HEK293 (cell line): ENCODE results near the gene BEND7.

ENCODE experiments used
- CTCF ChIA-PET: fragments of 350-600 bp; formaldehyde crosslinking; extraction: SDS; loops from one replicate; lab custom pipeline; 2021; ENCODE audit warnings: antibody characterized with exemption; lab: Yijun Ruan, JAX
- POLR2A ChIA-PET: fragments of 300-600 bp; formaldehyde crosslinking; extraction: SDS; loops from one replicate; lab custom pipeline; 2020; ENCODE audit warnings: antibody characterized with exemption, inconsistent platforms; lab: Yijun Ruan, JAX
- H3K27ac ChIP-seq: fragments of 200-500 bp; sonication (Bioruptor generic); 2 replicates; pipeline ENCODE4 v1.5.1; 2014; ENCODE audit warnings: low read depth, low read length, control low read depth, inconsistent platforms; ENCODE audit errors: extremely low read depth
- H3K36me3 ChIP-seq, 2 experiments: fragments of 200-500 bp in 1 of 2; sonication (Bioruptor generic) in 1 of 2; 1 replicate in 1 of 2; 2 replicates in 1 of 2; pipeline ENCODE4 v1.5.1; 2014 to 2017; ENCODE audit warnings: inconsistent platforms in 2 of 2, low read length in 2 of 2; ENCODE audit not compliant: control insufficient read depth in 2 of 2, insufficient read depth in 1 of 2
- H3K4me1 ChIP-seq: fragments of 200-500 bp; sonication (Bioruptor generic); 2 replicates; pipeline ENCODE4 v1.5.1; 2014; ENCODE audit warnings: mild to moderate bottlenecking, low read length, inconsistent platforms; ENCODE audit not compliant: control insufficient read depth, insufficient read depth
- H3K4me3 ChIP-seq: 2 replicates; pipeline ENCODE4 v1.5.1; 2011; ENCODE audit warnings: low read depth, mild to moderate bottlenecking, control low read depth, low read length, moderate library complexity
- H3K9me3 ChIP-seq: fragments of 200-500 bp; sonication (Bioruptor generic); 2 replicates; pipeline ENCODE4 v1.5.1; 2014; ENCODE audit warnings: low read depth, low read length, inconsistent platforms; ENCODE audit not compliant: control insufficient read depth, insufficient read depth
- KLF16 ChIP-seq: fragments of 450-650 bp; formaldehyde crosslinking; IDR thresholded peaks from 2 replicates; pipeline ENCODE4 v1.5.1; 2017; ENCODE audit warnings: missing biosample characterization, missing genetic modification characterization
- MEIS1 ChIP-seq: sonication (generic); formaldehyde crosslinking; IDR thresholded peaks from 2 replicates; pipeline ENCODE4 v1.8.1; 2022; ENCODE audit warnings: missing genetic modification reagents, mild to moderate bottlenecking, borderline replicate concordance
- OSR2 ChIP-seq: fragments of 450-650 bp; formaldehyde crosslinking; IDR thresholded peaks from 2 replicates; pipeline ENCODE4 v1.5.1; 2016; ENCODE audit warnings: missing biosample characterization, missing genetic modification characterization
- PRDM1 ChIP-seq: fragments of 450-650 bp; formaldehyde crosslinking; IDR thresholded peaks from 2 replicates; pipeline ENCODE4; 2016; ENCODE audit warnings: missing biosample characterization, missing genetic modification characterization
- ZBTB17 ChIP-seq: fragments of 450-650 bp; formaldehyde crosslinking; IDR thresholded peaks from 2 replicates; pipeline ENCODE4 v1.5.1; 2016; ENCODE audit warnings: missing biosample characterization, missing genetic modification characterization
- ZFP41 ChIP-seq: fragments of 450-650 bp; formaldehyde crosslinking; IDR thresholded peaks from 2 replicates; pipeline ENCODE4 v1.5.1; 2016; ENCODE audit warnings: missing biosample characterization, missing genetic modification characterization, borderline replicate concordance
- ZNF169 ChIP-seq: fragments of 450-650 bp; formaldehyde crosslinking; IDR thresholded peaks from 2 replicates; pipeline ENCODE4 v1.5.1; 2016; ENCODE audit warnings: missing biosample characterization, missing genetic modification characterization
- ZNF202 ChIP-seq: fragments of 450-650 bp; formaldehyde crosslinking; IDR thresholded peaks from 2 replicates; pipeline ENCODE4 v1.5.1; 2016; ENCODE audit warnings: missing biosample characterization, missing genetic modification characterization, borderline replicate concordance
- ZNF341 ChIP-seq: fragments of 450-650 bp; formaldehyde crosslinking; IDR thresholded peaks from 2 replicates; pipeline ENCODE4; 2016; ENCODE audit warnings: low read depth, missing biosample characterization, missing genetic modification characterization
- ZNF549 ChIP-seq: fragments of 450-650 bp; IDR thresholded peaks from 2 replicates; pipeline ENCODE4 v1.5.1; 2018; ENCODE audit warnings: missing biosample characterization, missing genetic modification characterization, mild to moderate bottlenecking, inconsistent platforms, moderate library complexity
- ZNF596 ChIP-seq: fragments of 450-650 bp; IDR thresholded peaks from 2 replicates; pipeline ENCODE4 v1.5.0; 2018; ENCODE audit warnings: missing biosample characterization, mild to moderate bottlenecking, missing genetic modification characterization, moderate library complexity
- ZNF747 ChIP-seq: fragments of 450-650 bp; formaldehyde crosslinking; IDR thresholded peaks from 2 replicates; pipeline ENCODE4 v1.5.1; 2016; ENCODE audit warnings: missing biosample characterization, missing genetic modification characterization
- ZNF830 ChIP-seq: fragments of 450-650 bp; IDR thresholded peaks from 2 replicates; pipeline ENCODE4 v1.5.0; 2018; ENCODE audit warnings: missing biosample characterization, missing genetic modification characterization, low read depth, mild to moderate bottlenecking, moderate library complexity
- TF ChIP-seq, protein P1 (sequence below): fragments of 450-650 bp; formaldehyde crosslinking; conservative IDR thresholded peaks from 2 replicates; pipeline ENCODE4 v1.5.1; 2016; ENCODE audit warnings: low read depth, missing biosample characterization, missing genetic modification characterization
- TF ChIP-seq, protein P2 (sequence below): fragments of 450-650 bp; formaldehyde crosslinking; IDR thresholded peaks from 2 replicates; pipeline ENCODE4 v1.5.1; 2016; ENCODE audit warnings: missing biosample characterization, missing genetic modification characterization
- TF ChIP-seq, protein P3 (sequence below): fragments of 450-650 bp; formaldehyde crosslinking; IDR thresholded peaks from 2 replicates; pipeline ENCODE4 v1.5.1; 2016; ENCODE audit warnings: missing biosample characterization, missing genetic modification characterization
- TF ChIP-seq, protein P4 (sequence below): fragments of 450-650 bp; formaldehyde crosslinking; IDR thresholded peaks from 2 replicates; pipeline ENCODE4 v1.5.1; 2016; ENCODE audit warnings: missing biosample characterization, missing genetic modification characterization
- TF ChIP-seq, protein P5 (sequence below): fragments of 450-650 bp; formaldehyde crosslinking; IDR thresholded peaks from 2 replicates; pipeline ENCODE4 v1.5.1; 2017; ENCODE audit warnings: missing biosample characterization, missing genetic modification characterization

BEND7 gene

DNA sequence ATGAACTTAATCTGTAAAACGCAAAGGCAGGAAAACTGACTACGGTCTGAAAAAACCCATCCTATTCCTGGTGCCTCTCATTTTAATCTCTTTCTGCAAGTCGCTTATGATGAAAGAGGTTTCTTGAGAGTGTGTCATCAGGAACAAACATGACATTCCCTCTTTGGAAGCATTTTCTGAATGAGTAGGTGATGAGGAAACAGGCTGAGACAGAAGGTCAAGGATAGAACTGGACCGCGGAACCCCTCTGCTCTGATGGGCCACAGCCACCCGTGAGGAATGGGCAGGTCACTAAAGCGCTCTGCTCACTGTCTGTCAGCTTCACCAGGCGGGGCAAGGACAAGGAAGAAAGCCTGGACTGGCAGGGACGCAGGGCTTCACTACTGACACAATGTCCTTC, 28.6 kb downstream of the BEND7 start:
- Histone ChIP-seq H3K4me1 (peaks cover 9% of the 10 kb centered on the region), H3K9me3 (no peaks in the 10 kb centered on the region), H3K36me3 (peaks cover 3 to 27% of the 10 kb centered on the region in 2 experiments), H3K4me3 (no peak overlapping the region), H3K27ac (no peak overlapping the region)
- ChIA-PET CTCF (interaction anchor here (0.6 kb wide), 1 partner anchor 20 kb away, joined by 4 read pairs; no protein-coding TSS in a partner anchor), POLR2A (no interaction called here)
- TF ChIP-seq ZNF549 (tag by site-specific recombination) (no peak), ZNF202 (tag by site-specific recombination) (no peak), OSR2 (tag by site-specific recombination) (no peak), KLF16 (tag by site-specific recombination) (no peak), ZNF596 (no peak), ZNF341 (no peak), ZFP41 (tag by site-specific recombination) (no peak), ZNF747 (tag by site-specific recombination) (no peak), MEIS1 (no peak), PRDM1 (tag by site-specific recombination) (no peak), ZNF169 (tag by site-specific recombination) (no peak), ZBTB17 (no peak), ZNF830 (tag by site-specific recombination) (no peak)
- TF ChIP-seq, protein P1, sequence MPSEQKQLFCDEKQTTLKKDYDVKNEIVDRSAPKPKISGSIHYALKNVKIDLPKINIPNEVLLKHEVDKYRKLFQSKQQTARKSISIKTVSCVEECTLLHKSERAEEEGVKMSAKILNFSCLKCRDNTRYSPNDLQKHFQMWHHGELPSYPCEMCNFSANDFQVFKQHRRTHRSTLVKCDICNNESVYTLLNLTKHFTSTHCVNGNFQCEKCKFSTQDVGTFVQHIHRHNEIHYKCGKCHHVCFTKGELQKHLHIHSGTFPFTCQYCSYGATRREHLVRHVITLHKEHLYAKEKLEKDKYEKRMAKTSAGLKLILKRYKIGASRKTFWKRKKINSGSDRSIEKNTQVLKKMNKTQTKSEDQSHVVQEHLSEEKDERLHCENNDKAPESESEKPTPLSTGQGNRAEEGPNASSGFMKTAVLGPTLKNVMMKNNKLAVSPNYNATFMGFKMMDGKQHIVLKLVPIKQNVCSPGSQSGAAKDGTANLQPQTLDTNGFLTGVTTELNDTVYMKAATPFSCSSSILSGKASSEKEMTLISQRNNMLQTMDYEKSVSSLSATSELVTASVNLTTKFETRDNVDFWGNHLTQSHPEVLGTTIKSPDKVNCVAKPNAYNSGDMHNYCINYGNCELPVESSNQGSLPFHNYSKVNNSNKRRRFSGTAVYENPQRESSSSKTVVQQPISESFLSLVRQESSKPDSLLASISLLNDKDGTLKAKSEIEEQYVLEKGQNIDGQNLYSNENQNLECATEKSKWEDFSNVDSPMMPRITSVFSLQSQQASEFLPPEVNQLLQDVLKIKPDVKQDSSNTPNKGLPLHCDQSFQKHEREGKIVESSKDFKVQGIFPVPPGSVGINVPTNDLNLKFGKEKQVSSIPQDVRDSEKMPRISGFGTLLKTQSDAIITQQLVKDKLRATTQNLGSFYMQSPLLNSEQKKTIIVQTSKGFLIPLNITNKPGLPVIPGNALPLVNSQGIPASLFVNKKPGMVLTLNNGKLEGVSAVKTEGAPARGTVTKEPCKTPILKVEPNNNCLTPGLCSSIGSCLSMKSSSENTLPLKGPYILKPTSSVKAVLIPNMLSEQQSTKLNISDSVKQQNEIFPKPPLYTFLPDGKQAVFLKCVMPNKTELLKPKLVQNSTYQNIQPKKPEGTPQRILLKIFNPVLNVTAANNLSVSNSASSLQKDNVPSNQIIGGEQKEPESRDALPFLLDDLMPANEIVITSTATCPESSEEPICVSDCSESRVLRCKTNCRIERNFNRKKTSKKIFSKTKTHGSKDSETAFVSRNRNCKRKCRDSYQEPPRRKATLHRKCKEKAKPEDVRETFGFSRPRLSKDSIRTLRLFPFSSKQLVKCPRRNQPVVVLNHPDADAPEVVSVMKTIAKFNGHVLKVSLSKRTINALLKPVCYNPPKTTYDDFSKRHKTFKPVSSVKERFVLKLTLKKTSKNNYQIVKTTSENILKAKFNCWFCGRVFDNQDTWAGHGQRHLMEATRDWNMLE (tag by site-specific recombination): no peak
- TF ChIP-seq, protein P2, sequence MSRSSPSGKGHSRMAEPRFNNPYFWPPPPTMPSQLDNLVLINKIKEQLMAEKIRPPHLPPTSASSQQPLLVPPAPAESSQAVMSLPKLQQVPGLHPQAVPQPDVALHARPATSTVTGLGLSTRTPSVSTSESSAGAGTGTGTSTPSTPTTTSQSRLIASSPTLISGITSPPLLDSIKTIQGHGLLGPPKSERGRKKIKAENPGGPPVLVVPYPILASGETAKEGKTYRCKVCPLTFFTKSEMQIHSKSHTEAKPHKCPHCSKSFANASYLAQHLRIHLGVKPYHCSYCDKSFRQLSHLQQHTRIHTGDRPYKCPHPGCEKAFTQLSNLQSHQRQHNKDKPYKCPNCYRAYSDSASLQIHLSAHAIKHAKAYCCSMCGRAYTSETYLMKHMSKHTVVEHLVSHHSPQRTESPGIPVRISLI (tag by site-specific recombination): no peak
- TF ChIP-seq, protein P3, sequence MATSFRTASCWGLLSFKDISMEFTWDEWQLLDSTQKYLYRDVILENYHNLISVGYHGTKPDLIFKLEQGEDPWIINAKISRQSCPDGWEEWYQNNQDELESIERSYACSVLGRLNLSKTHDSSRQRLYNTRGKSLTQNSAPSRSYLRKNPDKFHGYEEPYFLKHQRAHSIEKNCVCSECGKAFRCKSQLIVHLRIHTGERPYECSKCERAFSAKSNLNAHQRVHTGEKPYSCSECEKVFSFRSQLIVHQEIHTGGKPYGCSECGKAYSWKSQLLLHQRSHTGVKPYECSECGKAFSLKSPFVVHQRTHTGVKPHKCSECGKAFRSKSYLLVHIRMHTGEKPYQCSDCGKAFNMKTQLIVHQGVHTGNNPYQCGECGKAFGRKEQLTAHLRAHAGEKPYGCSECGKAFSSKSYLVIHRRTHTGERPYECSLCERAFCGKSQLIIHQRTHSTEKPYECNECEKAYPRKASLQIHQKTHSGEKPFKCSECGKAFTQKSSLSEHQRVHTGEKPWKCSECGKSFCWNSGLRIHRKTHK (tag by site-specific recombination): no peak
- TF ChIP-seq, protein P4, sequence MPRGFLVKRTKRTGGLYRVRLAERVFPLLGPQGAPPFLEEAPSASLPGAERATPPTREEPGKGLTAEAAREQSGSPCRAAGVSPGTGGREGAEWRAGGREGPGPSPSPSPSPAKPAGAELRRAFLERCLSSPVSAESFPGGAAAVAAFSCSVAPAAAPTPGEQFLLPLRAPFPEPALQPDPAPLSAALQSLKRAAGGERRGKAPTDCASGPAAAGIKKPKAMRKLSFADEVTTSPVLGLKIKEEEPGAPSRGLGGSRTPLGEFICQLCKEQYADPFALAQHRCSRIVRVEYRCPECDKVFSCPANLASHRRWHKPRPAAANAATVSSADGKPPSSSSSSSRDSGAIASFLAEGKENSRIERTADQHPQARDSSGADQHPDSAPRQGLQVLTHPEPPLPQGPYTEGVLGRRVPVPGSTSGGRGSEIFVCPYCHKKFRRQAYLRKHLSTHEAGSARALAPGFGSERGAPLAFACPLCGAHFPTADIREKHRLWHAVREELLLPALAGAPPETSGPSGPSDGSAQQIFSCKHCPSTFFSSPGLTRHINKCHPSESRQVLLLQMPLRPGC (tag by site-specific recombination): no peak
- TF ChIP-seq, protein P5, sequence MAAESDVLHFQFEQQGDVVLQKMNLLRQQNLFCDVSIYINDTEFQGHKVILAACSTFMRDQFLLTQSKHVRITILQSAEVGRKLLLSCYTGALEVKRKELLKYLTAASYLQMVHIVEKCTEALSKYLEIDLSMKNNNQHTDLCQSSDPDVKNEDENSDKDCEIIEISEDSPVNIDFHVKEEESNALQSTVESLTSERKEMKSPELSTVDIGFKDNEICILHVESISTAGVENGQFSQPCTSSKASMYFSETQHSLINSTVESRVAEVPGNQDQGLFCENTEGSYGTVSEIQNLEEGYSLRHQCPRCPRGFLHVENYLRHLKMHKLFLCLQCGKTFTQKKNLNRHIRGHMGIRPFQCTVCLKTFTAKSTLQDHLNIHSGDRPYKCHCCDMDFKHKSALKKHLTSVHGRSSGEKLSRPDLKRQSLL: no peak
